ENCODE results near the gene SLC15A5.

SLC15A5 gene

GRCh38 chr12:16183541-16183940 lies 93.9 kb downstream of the SLC15A5 start:
- no peak for TF ChIP-seq POLR2A (IDR thresholded peaks at IDR 0.05; ENCODE audit: low read depth, low read length)
- DNase-seq (ENCODE audit: insufficient read length, low spot score) (no peak), FAIRE-seq (no peak)

DNA sequence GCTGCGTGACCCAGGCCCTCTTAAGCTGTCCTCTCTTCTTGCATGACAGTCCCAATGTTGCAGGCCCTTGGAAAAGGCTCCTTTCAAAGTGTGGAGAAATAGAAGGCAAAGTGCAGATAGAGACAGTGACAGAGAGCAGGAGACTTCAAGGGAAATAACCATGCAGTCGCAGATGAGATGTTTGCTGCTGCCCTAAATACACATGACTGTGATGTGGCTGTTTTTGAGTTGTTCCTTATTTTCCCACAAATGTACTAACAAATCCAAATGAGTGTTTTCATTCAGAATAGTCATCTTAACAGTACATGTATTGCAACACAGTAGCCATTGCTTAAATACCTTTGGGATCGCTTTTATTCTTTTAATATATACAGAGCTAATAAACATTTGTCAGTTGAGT lies 101.6 kb downstream of the SLC15A5 start:
- TF ChIP-seq POLR2A (IDR thresholded peaks at IDR 0.05; ENCODE audit: low read depth, low read length) = no peak
- DNase-seq (ENCODE audit: insufficient read length, low spot score) (no peak), FAIRE-seq (no peak)

DNA sequence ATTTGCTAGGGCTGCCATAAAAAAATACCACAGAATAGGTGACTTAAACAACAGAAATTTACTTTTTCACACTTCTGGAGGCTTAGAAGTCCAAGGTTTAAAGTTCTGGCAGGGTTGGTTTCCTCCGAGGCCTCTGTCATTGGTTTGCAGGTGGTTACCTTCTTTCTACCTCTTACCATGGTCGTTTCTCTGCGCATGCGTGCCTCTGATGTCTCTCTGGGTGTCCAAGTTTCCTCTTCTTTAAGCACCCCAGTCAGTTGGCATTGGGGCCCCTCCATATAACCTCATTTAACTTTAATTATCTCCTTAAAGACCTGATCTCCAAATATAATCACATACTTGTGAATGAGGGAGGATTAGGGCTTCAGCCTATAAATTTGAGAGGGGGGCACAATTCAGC lies 103.2 kb downstream of the SLC15A5 start:
- TF ChIP-seq POLR2A (IDR thresholded peaks at IDR 0.05; ENCODE audit: low read depth, low read length) = no peak
- FAIRE-seq = no peak
- no peak for DNase-seq (ENCODE audit: insufficient read length, low spot score)

DNA sequence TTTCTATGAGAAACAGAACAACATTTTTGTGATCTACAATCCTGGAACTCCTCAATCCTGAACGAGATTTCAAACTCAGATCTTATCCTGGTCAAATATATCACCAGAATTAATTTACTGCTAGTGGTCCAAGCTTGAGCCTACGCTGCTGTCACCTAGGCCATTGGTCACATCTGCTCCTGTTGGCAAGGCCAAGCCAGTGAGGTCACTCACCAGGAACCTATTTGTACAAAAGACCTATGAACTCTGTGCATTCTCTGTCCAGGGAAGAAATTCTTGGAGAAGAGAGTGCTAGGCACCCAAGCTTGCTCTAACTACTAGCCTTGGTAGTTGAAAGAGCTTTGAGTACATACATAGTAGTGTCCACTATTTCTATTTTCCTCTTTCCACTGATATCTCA lies 106.1 kb downstream of the SLC15A5 start:
- DNase-seq (ENCODE audit: insufficient read length, low spot score) (no peak), FAIRE-seq (no peak)
- TF ChIP-seq POLR2A (IDR thresholded peaks at IDR 0.05; ENCODE audit: low read depth, low read length) = no peak

DNA sequence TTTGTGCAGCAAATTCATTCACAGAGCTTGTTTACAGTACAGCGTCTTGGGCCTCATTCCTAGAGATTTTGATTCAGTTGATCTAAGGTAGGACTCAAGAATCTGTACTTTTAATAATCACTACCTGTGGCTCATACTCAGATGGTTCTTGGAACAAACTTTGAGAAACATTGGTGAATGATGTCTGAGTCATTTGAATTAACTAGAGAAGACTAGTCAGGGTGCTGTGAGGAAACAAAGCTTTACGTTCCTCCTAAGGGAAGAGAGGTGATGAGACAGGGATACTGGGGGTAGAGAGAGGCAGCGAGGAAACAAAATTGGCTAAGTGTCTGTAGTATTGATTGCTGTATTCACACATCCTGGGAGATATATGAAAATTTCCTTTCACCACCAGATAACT lies 109.4 kb downstream of the SLC15A5 start:
- no peak for TF ChIP-seq POLR2A (IDR thresholded peaks at IDR 0.05; ENCODE audit: low read depth, low read length)
- DNase-seq (ENCODE audit: insufficient read length, low spot score) (no peak), FAIRE-seq (no peak)

DNA sequence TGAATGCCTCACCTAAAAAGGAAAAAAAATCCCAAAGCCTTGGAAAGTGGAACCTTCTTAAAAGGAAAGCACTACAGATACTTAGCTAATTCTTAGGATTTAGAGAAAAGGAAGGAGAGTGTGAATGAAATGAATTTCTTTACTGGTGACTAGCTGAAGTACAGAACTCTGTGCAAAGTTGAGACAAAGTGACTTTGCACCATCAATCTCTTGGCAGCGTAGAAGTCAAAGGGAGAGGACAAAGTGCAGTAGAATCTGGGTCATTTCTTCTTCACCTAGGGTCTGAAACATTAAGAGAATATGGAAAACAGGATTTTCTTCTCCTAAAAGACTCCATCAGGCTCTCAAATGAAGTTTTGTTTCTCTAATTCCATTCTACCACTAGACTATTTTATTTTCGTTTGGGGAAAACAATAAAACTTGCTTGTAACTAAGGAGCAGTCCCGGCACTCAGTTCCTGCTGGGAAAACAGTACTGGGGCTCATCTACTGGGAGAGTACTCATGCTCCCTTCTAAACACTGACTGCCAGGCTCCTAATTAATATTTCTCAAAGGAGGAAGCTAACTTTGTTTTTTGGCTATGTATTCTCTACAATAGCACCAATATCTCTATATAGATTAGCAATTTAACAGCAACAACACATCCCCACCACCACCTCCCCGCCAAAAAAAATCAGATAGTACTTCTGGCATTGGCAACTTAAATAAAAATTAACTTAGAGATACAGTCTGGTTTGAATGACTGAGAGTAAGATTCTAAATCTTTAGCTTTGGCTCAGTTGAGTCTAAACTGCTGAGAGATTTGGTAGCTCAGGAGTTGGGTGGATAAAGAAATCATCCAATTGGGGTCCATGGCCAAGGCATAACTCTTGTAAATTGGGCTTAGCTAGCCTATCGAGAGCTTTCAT lies 110.7 kb downstream of the SLC15A5 start:
- TF ChIP-seq POLR2A (IDR thresholded peaks at IDR 0.05; ENCODE audit: low read depth, low read length) = no peak

GRCh38 chr12:16165506-16165905 lies 112.0 kb downstream of the SLC15A5 start:
- no peak for FAIRE-seq
- TF ChIP-seq POLR2A (IDR thresholded peaks at IDR 0.05; ENCODE audit: low read depth, low read length) = no peak
- DNase-seq (ENCODE audit: insufficient read length, low spot score) = no peak

More for the DNA sequence above, 110.7 kb downstream of the SLC15A5 start:
- FAIRE-seq (no peak), DNase-seq (ENCODE audit: insufficient read length, low spot score) (no peak)

- FAIRE-seq (no peak), DNase-seq (ENCODE audit: insufficient read length, low spot score) (no peak)
- no peak for TF ChIP-seq POLR2A (IDR thresholded peaks at IDR 0.05; ENCODE audit: low read depth, low read length)
Observed at GRCh38 chr12:16163901-16164300, 113.6 kb downstream of the SLC15A5 start.

- no peak for TF ChIP-seq POLR2A (IDR thresholded peaks at IDR 0.05; ENCODE audit: low read depth, low read length)
- FAIRE-seq = no peak
Observed at GRCh38 chr12:16163146-16163545, 114.3 kb downstream of the SLC15A5 start.

GRCh38 chr12:16159571-16159970 lies 117.9 kb downstream of the SLC15A5 start:
- no peak for TF ChIP-seq POLR2A (IDR thresholded peaks at IDR 0.05; ENCODE audit: low read depth, low read length)
- FAIRE-seq = no peak
- DNase-seq (ENCODE audit: insufficient read length, low spot score) = no peak

More at GRCh38 chr12:16163146-16163545, 114.3 kb downstream of the SLC15A5 start:
- DNase-seq (ENCODE audit: insufficient read length, low spot score) = no peak

DNA sequence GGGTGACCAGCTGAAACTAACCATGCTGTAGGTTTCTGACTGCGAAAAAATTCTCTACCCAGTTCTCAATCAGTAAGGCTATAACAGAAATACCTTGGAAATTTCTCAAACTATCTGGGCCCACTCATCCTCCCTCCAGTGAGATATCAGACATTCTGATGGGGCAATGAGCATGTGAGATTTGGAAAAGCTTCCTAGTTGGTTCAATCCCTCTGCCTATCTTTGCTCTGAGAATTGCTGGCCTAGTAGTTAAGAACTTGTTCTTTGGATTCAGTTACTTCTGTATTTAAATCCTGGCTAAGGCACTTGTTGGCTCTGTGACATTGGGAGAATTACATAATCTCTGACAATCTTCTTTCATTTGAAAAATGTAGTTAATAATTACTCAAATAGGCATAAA lies 119.4 kb downstream of the SLC15A5 start:
- FAIRE-seq (no peak), DNase-seq (ENCODE audit: insufficient read length, low spot score) (no peak)
- TF ChIP-seq POLR2A (IDR thresholded peaks at IDR 0.05; ENCODE audit: low read depth, low read length) = no peak

DNA sequence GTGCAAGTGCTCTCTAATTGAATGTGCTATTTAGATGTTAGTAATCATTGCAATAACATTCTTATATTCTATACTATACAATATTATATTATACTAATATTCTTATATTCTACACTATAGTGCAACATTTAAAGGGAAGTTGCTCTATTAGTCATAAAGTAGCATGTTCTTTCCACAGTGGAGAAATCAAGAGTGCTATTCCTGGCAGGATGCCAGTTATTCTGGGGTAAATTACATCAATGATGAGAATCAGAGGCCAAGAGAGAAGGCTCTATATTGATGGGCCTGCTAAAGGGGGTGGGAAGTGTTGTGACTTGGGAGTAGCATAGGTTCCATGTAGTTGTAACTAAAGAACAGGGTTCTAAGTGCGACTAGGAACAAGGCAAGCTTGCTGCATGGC lies 121.5 kb downstream of the SLC15A5 start:
- DNase-seq (ENCODE audit: insufficient read length, low spot score) = no peak
- TF ChIP-seq POLR2A (IDR thresholded peaks at IDR 0.05; ENCODE audit: low read depth, low read length) = no peak
- no peak for FAIRE-seq

- FAIRE-seq = no peak
- DNase-seq (ENCODE audit: insufficient read length, low spot score) = no peak
- TF ChIP-seq POLR2A (IDR thresholded peaks at IDR 0.05; ENCODE audit: low read depth, low read length) = no peak
Observed at GRCh38 chr12:16154990-16155389, 122.5 kb downstream of the SLC15A5 start.

DNA sequence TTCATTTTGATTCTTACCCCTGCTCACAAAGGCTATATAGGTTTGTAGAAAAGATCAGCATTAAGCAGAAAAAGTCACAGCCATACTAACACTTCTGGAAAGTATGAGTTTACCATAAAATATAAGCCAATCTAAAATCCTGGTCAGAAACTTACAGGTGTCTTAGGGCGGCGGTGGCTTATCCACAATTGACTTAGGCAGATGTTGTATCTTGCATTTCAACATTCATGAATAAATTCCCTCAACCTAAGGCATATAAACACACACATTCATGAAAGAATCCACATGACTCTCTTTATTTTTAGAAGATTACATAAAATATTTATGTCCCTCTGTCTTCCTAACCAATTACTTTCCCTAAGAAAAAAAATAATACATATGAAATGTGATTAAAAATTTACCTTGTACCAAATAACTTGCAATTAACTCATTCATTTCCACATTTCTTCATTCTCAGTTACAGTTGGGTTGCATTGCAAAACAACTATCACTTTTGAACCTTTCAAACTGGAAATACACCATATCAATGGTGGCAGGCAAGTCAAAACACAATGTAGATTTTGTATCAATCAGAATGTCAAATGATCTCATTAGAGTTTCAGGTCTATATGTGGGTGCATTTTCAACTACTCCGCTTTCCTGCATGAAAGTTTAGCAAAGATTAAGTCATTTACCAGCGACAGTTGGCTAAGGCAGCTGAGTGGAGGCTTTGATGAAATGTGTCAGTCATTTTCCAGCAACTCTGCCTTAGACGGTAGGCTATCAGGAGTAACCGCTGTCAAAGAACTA lies 124.4 kb downstream of the SLC15A5 start:
- TF ChIP-seq POLR2A (IDR thresholded peaks at IDR 0.05; ENCODE audit: low read depth, low read length) = no peak
- DNase-seq (ENCODE audit: insufficient read length, low spot score) (no peak), FAIRE-seq (no peak)

All from H54 (cell line).